ENCODE measurements around the gene TSSK2.
"Not testable (repeated sequence)": the region's sequence is repeated elsewhere in the genome, so short reads cannot be mapped to it uniquely, and the experiment has no call there.

TSSK2 gene

GRCh38 chr22:19146215-19146968 is 15.3 kb downstream of the TSSK2 start:
- DNase-seq: no peak

- no peak for DNase-seq
These were observed 16.2 kb downstream of the TSSK2 start for GRCh38 chr22:19147195-19147780.

- no peak for DNase-seq
These were observed 17.4 kb downstream of the TSSK2 start for GRCh38 chr22:19148417-19149046.

GRCh38 chr22:19149047-19149883 is 18.2 kb downstream of the TSSK2 start:
- DNase-seq: no peak

- no peak for DNase-seq
These were observed 18.9 kb downstream of the TSSK2 start, which contains the start of gene GSC2 for GRCh38 chr22:19149991-19150390. Gene GSC2, minus strand, starts transcription at chr22:19150292. Its CDS starts 9 bp downstream, at chr22:19150283.

GRCh38 chr22:19150482-19151328 is 19.6 kb downstream of the TSSK2 start:
- DNase-seq: no peak

- no peak for DNase-seq
These were observed 20.5 kb downstream of the TSSK2 start for GRCh38 chr22:19151329-19152191.

GRCh38 chr22:19152942-19153883 is 22.1 kb downstream of the TSSK2 start:
- no peak for DNase-seq

GRCh38 chr22:19156109-19156508 is 25.0 kb downstream of the TSSK2 start:
- not testable (repeated sequence) for DNase-seq

- DNase-seq: not testable (repeated sequence)
These were observed 27.5 kb downstream of the TSSK2 start for GRCh38 chr22:19158649-19159048.

- no peak for DNase-seq
These were observed 33.3 kb downstream of the TSSK2 start for GRCh38 chr22:19164425-19164824.

GRCh38 chr22:19166421-19166820 is 35.3 kb downstream of the TSSK2 start:
- no peak for DNase-seq

GRCh38 chr22:19167106-19167869 is 36.2 kb downstream of the TSSK2 start:
- no peak for DNase-seq

GRCh38 chr22:19168088-19168890 is 37.2 kb downstream of the TSSK2 start:
- no peak for DNase-seq

GRCh38 chr22:19169002-19169946 is 38.2 kb downstream of the TSSK2 start:
- no peak for DNase-seq

- no peak for DNase-seq
These were observed 38.8 kb downstream of the TSSK2 start for GRCh38 chr22:19169947-19170318.
